Lower leg skin (tissue), 3 donors: ENCODE data around the gene LMF1.

Source experiments
- POLR2A ChIP-seq, 2 donors: fragments of 450-650 bp; IDR thresholded peaks; one replicate each; pipeline ENCODE4 v1.6.1; 2016 to 2017; ENCODE audit warnings: antibody characterized with exemption in 2 of 2, mild to moderate bottlenecking in 1 of 2, moderate library complexity in 1 of 2
- TF ChIP-seq, protein P1 (sequence below), 3 donors: fragments of 450-650 bp; IDR thresholded peaks; one replicate each; pipeline ENCODE4 v1.5.1; 2016; ENCODE audit warnings: antibody characterized with exemption in 3 of 3, mild to moderate bottlenecking in 3 of 3, moderate library complexity in 2 of 3

DNA sequence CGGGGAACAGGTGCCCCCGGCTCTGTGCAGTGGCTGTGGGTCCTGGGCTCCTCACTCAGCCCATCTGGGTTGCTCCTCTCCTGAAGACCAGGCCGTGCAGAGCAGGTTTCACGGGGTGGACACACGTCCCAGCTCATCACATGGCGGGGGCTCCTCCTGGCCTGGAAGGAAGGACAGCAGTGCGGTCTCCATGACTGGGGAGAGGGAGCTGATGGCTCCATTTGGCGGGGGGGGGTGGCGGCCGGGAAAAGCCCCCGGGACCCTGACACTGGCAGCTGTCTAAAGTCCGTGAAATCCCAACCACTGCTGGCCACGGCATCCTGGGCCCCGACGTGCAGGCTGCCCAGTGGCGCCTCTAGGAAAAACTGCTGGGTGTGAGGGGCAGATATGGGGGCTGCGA is 29.8 kb upstream of the LMF1 start:
- TF ChIP-seq, protein P1, sequence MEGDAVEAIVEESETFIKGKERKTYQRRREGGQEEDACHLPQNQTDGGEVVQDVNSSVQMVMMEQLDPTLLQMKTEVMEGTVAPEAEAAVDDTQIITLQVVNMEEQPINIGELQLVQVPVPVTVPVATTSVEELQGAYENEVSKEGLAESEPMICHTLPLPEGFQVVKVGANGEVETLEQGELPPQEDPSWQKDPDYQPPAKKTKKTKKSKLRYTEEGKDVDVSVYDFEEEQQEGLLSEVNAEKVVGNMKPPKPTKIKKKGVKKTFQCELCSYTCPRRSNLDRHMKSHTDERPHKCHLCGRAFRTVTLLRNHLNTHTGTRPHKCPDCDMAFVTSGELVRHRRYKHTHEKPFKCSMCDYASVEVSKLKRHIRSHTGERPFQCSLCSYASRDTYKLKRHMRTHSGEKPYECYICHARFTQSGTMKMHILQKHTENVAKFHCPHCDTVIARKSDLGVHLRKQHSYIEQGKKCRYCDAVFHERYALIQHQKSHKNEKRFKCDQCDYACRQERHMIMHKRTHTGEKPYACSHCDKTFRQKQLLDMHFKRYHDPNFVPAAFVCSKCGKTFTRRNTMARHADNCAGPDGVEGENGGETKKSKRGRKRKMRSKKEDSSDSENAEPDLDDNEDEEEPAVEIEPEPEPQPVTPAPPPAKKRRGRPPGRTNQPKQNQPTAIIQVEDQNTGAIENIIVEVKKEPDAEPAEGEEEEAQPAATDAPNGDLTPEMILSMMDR (IDR thresholded peaks at IDR 0.05): no peak
- no peak for TF ChIP-seq POLR2A (IDR thresholded peaks at IDR 0.05)
